Activated CD8-positive, alpha-beta memory T cell treated with anti-CD3 and anti-CD28 coated beads, Interleukin-2, amount 50 U/mL, for 1 hour (primary cell): ENCODE data around the gene HS6ST3.

Experiments
- DNase-seq: peaks from one replicate; pipeline ENCODE4 v3.0.0-alpha.2; 2020; ENCODE audit errors: extremely low read depth

The HS6ST3 gene

DNA sequence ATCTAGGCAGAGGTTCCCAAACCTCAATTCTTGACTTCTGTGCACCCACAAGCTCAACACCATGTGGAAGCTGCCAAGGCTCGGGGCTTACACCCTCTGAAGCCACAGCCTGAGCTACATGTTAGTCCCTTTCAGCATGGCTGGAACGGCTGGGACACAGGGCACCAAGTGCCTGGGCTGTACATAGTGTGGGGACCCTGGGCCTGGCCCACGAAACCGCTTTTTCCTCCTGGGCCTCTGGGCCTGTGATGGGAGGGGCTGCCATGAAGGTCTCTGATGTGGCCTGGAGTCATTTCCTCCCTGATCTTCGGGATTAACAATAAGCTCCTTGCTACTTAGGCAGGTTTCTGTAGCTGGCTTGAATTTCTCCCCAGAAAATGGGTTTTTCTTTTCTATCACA lies 108.1 kb downstream of the HS6ST3 start:
- DNase-seq, result no peak

DNA sequence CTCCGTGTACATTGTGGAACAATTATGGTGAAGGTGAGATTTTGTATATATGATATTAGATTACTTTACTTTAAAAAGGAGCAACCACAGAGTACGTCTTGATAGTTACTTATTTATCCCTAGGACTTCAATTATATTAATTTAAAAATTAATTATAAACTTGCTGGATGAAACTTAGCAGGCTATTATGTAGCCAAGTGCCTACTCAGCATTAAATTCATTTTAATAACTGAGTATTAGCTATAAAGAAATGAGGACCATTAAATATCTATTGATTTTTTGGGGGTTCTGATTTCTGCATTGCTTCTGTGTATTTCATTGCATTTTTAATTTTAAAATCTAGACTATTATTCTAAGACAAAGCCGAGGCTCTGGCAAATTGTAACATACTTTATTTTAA lies 109.4 kb downstream of the HS6ST3 start:
- no peak for DNase-seq

DNA sequence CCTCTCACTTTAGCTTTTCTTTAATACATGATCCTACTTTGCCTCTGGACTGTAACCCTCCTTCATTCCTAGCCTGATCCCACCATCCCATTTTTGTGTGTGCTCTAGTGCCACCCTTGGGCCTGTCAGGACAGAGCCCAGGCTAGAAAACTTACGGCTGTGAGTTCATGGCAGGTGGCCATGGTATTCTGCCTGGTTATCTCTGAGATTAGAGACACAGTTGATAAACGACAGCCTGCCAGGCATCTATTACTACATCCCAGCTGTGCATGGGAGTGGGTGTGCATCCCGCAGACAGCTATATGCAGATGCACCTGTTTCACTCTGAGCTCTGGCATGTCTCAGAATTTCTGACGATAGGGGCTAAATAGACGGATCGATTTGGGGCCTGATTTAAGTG lies 110.9 kb downstream of the HS6ST3 start:
- no peak for DNase-seq

DNA sequence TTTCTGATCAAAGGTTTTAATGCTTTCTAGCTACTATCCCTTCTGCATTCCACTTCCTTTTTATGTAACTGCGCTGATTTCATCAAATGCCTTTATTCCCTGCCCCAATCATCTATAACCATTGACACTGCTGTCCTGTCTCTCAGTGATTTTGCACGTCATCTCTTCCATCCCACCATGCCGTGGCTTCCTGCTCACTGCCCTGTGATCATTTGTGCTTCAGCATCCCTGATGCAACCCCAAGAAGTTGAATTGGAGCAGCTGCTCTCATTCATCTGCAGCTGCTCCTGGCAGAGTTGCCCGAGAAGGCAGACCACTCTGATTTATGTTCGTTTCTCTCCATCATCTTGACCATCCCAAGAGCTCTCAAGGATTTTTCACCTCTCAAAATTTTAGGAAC lies 112.4 kb downstream of the HS6ST3 start:
- no peak for DNase-seq

DNA sequence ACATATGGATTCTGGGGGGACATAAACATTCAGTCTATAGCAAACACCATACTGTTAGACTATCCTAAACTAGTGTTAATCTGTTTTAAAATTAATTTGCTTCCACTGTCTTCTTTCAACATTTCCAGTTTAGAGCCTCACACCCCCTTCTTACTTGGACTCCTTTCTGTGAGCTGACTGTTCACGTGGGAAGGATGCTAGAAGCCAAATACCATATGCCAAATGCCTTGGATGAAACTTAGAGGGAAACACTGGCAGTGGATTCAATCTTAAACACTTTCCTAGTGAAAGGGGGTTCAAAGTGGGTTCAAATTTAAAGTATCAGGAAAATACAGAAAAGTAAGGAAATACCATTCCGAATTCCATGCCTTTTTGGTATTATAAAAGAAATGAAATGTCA lies 113.6 kb downstream of the HS6ST3 start:
- no peak for DNase-seq

DNA sequence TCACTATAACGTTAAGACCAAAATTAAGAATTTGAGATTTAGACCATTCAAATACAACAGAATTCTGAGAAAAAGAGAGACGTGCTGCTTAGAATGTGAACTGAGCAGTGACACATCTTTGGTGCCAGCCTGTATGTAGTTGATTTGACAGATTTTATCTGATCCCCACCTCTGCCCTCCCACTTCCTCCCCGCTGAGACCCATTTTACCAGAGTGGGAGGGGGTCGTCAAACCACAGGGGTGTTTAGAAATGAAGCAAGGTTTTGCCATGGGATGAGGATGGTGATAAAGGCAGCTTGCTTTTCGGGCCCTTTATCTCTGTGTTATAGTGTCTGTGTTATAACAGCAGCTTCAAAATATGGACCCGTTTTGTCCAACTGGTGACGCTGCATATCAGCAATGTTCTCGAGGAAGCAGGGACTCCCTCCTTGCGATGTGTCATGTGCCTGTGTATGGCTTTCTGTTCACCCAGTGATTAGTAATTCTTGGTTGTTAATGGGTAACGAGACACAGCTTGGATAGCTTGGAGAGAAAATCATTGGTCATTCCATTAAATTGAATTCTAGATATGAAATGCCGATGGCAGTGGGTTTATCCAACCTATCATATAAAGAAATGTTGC lies 125.0 kb downstream of the HS6ST3 start:
- no peak for DNase-seq

DNA sequence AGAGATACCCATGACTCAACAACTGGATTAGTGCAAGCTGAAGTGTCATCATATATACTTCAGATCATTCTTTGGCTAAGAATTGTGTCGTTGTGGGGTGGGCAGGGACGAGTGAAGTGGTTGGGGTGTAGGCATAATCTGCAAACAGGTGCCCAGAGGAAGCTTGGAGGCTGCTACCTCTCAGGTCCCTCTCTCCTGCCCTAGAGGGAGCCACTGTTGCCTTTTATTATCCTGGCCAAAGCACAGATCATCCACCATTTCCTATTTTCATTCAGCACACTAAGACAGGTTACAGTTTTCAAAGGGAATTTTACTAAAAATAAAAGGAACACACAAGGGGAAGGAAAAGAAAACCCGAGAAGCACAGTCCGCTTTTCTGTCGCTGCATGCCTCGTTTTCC lies 126.6 kb downstream of the HS6ST3 start:
- no peak for DNase-seq

DNA sequence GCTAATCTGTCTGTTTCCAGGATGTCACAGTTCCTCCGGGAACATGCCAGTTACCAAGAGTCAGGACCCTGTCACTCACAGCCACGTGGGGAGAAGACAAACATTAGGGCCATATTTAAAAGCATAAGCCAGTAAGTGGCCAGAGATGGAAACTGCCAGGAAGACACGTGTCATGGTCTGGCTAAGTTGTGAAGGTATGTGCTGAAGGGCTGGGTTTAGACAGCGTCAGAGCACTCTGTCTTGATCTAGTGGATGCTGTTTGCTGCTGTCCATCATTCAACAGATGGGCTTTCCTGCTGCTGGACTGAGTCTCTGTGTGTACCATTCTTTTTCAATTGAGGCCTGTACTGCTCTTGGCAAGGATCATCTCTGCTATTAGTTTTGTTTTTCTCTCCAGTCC lies 128.6 kb downstream of the HS6ST3 start:
- no peak for DNase-seq

DNA sequence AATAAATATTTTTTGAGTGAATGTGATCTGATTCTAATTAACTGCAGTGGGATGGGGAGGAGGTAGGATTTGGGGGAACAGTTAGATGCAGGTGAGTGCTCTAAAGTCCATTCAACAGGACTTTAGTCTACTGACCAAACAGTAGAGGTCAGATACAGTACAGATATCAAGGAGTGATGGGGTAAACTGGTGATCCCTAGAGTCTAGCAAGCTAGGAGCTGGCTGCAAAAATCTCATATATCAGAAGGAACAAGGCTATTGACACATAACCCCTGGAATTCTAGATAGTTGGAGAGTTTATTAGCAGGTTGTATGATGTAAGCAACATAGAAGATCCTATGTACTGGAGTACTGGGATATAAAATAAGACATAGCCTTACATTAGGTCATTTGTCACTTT lies 131.6 kb downstream of the HS6ST3 start:
- no peak for DNase-seq

DNA sequence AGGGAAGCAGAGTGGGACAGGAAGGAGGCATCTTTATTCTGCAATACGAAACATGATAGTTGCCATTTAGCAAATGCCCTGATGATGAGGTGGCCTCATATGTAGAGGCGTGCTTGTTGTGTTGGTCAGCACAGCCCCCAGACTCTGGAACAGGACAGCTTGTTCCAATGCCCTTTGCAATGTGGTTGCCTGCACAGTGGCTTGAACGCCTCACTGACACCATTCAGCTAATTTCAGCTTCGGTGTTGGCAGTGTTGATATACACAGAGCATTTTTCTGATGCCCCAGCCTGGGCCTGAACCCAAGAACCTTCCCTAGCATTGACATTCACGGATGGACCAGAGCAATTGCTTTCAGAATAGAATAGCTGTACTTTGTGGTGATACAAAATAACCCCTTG lies 133.3 kb downstream of the HS6ST3 start:
- no peak for DNase-seq

DNA sequence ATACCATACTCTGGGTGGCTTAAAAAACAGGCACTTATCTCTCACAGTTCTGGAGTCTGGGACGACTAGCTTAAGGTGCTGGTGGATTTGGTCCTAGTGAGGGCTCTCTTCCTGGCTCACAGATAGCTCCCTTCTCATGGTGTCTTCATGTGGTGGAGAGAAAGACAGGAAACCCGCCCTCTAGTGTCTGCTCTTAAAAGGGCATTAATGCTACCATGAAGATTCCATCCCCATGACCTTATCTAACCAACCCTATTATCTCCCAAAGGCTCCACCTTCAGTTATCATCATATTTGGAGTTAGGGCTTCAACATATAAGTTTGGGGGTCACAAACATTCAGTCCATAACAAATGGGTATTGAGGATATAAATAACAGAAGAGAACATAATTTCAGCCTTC lies 139.4 kb downstream of the HS6ST3 start:
- DNase-seq, result no peak

DNA sequence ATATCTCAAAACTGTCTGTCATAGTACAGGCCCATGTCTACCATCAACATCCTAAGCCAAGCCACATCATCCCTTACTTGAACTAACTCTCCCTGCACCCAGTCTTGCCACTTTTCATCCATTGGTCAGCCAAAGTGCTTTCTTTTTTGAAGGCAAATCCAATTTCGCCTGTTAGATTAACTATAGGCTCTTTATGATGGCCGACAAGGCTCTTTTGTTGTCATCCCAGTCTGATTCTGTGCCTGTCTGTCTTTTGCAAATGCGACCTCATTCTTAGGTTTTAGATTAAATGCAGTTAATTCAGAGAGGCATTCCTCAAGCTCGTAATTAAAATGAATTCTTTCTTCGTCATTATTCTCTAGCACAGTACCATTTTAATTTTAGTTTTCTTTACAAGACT lies 148.3 kb downstream of the HS6ST3 start:
- no peak for DNase-seq

DNA sequence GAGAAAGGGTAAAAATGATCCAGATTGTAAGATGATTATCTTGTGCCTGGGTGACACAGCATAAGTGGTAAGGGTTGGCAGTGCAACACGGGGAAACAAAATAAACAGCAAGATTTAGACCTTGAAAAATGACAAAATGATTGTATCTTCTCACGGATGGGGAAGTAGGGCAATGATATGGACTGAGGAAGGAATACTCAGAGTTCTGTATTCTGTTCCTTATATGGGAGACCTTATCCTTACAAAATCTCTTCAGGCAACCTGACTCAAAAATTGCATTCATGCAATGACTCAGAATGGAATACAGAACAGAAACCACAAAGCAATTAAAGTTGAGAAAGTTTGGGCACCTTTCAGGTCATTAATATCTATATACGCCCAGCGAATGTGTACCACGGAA lies 149.0 kb downstream of the HS6ST3 start:
- no peak for DNase-seq

DNA sequence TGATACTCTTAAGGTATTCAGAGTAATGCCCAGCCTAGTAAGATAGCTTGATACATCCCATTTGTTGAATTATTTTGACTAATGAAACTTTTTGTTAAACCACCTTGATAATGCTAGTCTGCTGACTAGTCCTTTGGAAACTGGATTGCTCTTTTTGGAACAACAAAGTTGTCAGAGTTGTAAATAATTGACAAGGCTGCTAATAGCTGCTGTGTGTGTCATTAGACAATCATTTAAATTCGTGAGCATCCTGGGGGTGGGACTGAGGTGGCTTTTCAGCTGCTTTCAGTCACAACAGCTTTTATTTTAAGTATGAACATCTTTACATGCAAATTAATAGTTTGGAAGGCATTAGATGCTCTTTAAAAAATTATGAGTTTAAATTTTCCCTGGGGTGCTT lies 153.5 kb downstream of the HS6ST3 start:
- no peak for DNase-seq

DNA sequence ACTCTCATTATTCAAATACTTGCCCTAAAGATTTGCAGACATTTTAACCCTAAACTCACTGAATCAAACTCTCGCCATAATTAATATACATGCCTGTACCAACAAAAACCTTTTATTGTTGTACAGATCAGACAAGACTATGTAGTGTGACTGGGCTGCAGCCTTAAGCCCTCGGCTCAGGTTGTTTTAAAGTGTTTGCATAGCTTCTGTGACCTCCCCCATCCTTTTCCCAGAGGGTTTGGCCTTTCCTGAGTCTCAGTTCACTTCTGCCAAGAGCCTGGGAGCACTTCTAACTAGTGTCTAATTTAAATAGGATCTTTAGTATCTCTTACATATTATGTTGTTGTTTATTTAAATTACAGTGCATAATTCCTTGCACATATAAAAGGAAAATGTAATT lies 158.2 kb downstream of the HS6ST3 start:
- no peak for DNase-seq

DNA sequence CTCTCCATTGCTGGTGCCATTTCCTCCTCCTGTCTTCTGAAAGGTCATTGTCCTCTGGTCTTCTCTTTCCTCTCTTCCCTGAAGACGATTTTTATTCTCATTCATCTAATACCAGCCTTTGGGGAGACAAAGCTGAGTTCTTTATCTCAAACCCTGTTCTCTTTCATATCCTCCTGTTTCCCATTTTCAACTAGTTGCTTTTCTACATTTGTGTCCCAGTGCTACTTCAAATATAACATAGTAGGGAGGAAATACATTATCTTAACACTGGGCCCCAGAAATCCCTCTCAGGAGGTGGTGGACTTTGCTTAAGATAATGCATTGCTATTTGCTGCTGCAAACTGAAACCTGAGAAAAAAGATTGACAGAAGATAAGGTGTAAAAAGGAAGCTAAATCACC lies 159.1 kb downstream of the HS6ST3 start:
- no peak for DNase-seq

DNA sequence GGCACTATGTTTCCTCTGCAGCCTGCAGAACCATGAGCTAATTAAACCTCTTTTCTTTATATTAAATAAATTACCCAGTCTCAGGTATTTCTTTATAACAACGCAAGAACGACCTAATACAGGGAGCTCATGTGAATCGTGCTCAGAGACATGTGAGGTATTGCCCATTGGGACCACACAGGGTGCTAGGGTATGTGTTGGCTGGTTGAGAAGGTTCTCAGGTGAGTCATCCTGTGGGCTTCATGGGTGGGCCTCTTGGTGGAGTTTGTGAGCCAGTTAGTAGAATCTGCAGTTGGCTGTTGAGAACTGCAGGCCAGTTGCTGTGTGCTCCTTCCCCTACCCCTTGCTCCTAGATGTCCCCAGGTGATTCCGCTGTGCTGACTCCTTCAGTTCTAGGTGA lies 163.0 kb downstream of the HS6ST3 start:
- DNase-seq, result no peak

DNA sequence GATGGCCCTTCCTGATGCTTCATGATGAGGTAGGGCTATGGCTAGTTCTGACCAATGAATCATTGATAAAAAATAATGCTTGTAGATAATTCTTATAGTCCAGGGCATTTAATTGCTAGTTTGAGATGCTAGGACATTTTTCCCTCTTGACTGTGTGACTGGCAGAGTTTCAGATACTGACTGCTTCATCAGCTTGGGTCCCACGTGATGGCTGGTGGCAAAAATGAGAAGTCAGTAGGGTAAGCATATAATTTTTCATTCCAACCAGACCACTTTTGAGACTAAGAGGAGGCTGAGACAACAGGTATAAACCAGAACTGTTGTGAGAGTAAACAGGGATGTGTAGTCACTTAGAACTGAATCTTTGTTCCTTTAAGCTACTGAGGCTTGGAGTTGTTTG lies 183.3 kb downstream of the HS6ST3 start:
- no peak for DNase-seq

DNA sequence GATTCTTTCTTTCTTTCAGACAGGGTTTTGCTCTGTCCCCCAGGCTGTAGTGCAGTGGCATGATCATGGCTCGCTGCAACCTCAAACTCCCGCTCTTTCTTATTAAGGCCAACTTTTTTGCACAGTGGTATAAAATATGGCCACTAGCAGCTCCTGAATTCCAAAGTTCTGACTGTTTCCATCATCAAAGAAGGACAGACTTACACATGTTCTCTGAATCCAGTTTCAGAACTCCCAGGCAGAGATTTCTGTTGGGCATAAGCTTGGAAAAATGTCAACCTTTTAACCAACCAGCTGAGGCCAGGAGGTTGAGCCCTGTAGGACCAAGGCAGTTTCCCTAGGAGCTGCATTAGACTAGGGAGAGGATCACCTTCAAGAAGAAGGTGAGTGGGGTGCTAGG lies 184.1 kb downstream of the HS6ST3 start:
- no peak for DNase-seq

DNA sequence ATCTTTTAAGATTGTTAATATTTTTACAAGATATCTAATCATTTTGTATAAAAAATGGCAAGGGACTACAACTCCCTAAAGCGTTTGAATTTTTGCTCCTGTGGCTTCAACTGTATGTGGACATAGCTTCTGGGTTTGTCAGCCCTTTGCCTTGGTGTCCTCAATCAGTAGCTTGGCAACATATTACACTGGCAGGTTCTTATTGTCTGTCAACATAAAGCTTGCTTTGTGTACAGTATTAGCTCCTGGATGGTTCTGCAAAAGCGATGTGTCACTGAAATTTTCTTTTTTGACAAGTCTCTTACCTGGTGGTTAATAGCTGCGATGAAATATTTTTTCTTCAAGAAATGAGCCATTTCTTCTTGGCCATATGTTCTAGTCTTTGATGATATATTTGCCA lies 190.0 kb downstream of the HS6ST3 start:
- DNase-seq, result no peak

DNA sequence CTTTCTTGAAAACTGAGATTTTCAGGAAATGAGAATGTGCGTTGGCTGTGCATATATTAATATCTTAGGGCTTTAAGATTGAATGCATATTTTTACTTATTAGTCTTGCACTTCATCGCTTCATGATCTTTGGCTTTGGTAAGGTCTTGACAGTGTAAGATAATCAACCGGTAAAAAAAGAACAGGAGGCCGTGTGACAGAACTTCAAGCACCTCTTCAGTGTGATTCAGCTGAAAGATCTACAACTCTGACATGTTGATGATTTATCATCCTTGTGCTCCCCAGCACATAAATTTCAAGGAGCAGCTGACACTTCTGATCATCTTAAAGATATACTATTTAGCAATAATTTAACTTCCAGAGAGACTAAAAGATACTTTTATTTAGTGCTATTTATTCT lies 195.1 kb downstream of the HS6ST3 start:
- no peak for DNase-seq

DNA sequence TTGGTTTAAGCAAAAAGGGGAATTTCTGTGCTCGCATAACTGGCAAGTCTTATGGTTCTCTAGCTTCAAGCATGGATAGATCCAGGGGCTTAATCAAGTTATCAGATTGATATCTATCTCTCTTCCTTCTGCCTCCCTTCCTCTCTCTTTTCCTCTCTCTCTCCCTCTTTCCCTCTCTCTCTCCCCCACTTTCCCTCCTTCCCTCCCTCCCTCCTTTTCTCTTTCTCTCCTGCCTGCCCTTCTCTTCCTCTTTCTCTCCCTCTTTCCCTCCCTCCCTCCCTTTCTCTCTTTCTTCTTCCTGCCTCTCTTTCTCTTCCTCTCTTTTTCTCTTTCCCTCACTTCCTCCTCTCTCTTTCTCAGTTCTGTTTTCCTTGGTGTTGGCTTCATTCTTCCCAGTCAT lies 195.8 kb downstream of the HS6ST3 start:
- no peak for DNase-seq

DNA sequence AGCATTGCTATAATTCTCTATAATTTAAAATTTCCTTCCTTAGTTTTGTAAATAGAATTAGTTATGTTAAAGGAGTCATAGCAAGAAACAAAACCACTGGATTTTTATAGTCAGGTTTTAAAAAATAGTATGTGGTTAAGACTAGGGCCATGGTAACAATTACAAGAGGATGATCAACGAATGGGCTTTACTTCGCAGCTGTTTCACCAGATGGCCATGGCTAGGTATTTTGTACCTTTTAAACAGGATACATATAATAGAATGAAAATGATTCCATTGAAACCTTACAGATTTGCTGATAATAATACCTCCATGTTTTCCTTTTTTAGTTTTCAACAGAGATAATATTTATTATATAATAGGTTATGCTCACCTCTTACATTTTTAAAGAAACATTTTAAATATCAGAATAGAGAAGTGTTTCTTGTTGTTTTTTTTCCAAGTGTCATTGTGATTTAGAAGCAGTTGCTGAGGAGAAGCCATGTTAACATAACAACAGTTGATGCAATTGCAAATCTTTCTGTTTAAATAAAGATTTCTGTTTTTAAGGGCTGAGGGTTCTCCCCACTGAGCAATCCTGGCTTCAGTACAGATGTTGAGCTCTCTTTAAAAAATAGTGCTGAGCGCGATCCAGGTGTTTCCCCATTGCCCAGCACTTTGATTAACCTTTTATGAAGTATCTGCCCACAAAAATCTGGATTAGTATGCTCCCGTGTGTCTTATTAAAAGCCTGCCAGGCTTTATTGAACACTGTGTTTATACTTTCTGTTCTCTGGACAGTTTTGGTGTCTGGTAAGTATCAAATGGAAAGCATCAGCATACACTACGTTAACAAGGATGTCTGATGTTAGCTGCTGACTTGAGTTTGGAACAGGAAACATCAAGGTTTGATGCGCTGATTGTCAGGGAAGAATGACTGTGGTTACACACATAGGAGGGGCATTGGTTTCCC lies 205.3 kb downstream of the HS6ST3 start:
- DNase-seq, result no peak

DNA sequence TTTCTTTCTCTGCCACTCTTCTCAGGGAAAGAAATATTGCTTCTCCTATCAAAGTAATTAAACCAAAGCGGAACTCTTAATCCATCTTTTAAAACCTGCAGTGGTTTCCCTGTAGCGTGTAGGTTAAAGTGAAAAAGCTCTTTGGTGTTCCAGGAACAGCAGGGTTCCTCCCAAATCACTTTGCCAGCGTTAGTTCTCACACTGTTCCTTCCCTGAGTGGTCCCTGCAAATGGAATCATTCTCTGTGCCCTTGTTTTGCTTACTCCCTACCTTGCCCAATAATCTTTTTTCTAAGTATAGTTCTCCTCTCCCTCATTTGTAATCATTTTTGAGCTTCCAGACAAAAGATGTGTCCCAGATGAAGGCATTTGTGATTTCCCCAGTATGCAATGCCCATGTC lies 207.5 kb downstream of the HS6ST3 start:
- DNase-seq, result no peak
